Thoracic aorta (tissue), 2 donors: ENCODE measurements around the gene NDUFA8. TPM values are rescaled to one million over a fixed set of nuclear protein-coding genes. Genes with fewer than 3 reads are reported as not detected.

Experiments used
- ATAC-seq: fragments of 150-250 bp; one replicate; pipeline ENCODE4 v1.8.0; 2017; ENCODE audit warnings: low read depth; ENCODE audit not compliant: insufficient number of reproducible peaks, low FRiP score
- DNase-seq: peaks from one replicate; pipeline ENCODE4 v3.0.0-alpha.2; 2020; ENCODE audit warnings: low spot score
- H3K27ac ChIP-seq, 2 donors: fragments of 200-600 bp; sonication (generic); 1 replicate in 1 of 2; 2 replicates in 1 of 2; pipeline ENCODE4 v1.5.1; 2016; ENCODE audit warnings: mild to moderate bottlenecking in 2 of 2, moderate library complexity in 2 of 2
- H3K27me3 ChIP-seq: fragments of 200-600 bp; sonication (generic); replicated peaks from 2 replicates; pipeline ENCODE4 v1.6.0; 2016; ENCODE audit warnings: mild to moderate bottlenecking; ENCODE audit not compliant: insufficient read depth
- H3K36me3 ChIP-seq: fragments of 200-600 bp; sonication (generic); one replicate; pipeline ENCODE4 v1.5.1; 2016
- H3K4me1 ChIP-seq, 2 donors: fragments of 200-600 bp; sonication (generic); 1 replicate in 1 of 2; 2 replicates in 1 of 2; pipeline versions ENCODE4 v1.5.1 to v1.6.0; 2016; ENCODE audit warnings: low read depth in 2 of 2, mild to moderate bottlenecking in 1 of 2; ENCODE audit not compliant: control insufficient read depth in 1 of 2
- H3K4me3 ChIP-seq: fragments of 200-600 bp; sonication (generic); 2 replicates; pipeline ENCODE4 v1.5.1; 2016; ENCODE audit warnings: mild to moderate bottlenecking
- H3K9me3 ChIP-seq: fragments of 200-600 bp; sonication (generic); 2 replicates; pipeline ENCODE4 v1.5.1; 2016
- CTCF ChIP-seq: fragments of 200-600 bp; sonication (generic); IDR thresholded peaks from one replicate; pipeline ENCODE4 v1.5.1; 2019; ENCODE audit warnings: antibody characterized with exemption
- total RNA-seq, 2 donors: library from RNA; depleted of rRNA; stranded (reverse); fragments of >200 nt; gene quantifications; one replicate each; pipeline versions ENCODE4 v1.1.0 to v1.2.3, GENCODE V29; 2016

The NDUFA8 gene
- total RNA-seq, 2 donors from 2014 or later: 14.6 to 19.3 TPM

- Histone ChIP-seq H3K36me3 (no peaks in the 10 kb centered on the region), H3K4me1 (peaks cover 0 to 19% of the 10 kb centered on the region in 2 donors), H3K9me3 (no peaks in the 10 kb centered on the region), H3K4me3 (no peak overlapping the region), H3K27ac (no peak overlapping the region), H3K27me3 (no peaks in the 10 kb centered on the region)
- ATAC-seq (no peak), DNase-seq (no peak)
- no peak for TF ChIP-seq CTCF
Observed at GRCh38 chr9:122122468-122122867, 37.1 kb downstream of the NDUFA8 start.

- no peak for DNase-seq
- ATAC-seq: no peak
- Histone ChIP-seq H3K4me3 (no peak overlapping the region), H3K9me3 (no peaks in the 10 kb centered on the region), H3K27me3 (no peaks in the 10 kb centered on the region), H3K27ac (no peak overlapping the region), H3K36me3 (no peaks in the 10 kb centered on the region), H3K4me1 (peaks cover 0 to 17% of the 10 kb centered on the region in 2 donors)
- no peak for TF ChIP-seq CTCF
Observed at GRCh38 chr9:122121931-122122330, 37.6 kb downstream of the NDUFA8 start.

- no peaks in the 10 kb centered on the region for H3K9me3 ChIP-seq
- H3K4me1 ChIP-seq: peaks cover 0 to 12% of the 10 kb centered on the region in 2 donors
- no peak for TF ChIP-seq CTCF
- no peak overlapping the region for H3K4me3 ChIP-seq
- no peaks in the 10 kb centered on the region for H3K36me3 ChIP-seq
- DNase-seq (no peak), ATAC-seq (no peak)
- H3K27me3 ChIP-seq: no peaks in the 10 kb centered on the region
- no peak overlapping the region for H3K27ac ChIP-seq
Observed at GRCh38 chr9:122121391-122121790, 38.2 kb downstream of the NDUFA8 start.

- H3K9me3 ChIP-seq: no peaks in the 10 kb centered on the region
- H3K4me3 ChIP-seq: no peak overlapping the region
- H3K4me1 ChIP-seq: peaks cover 0 to 3% of the 10 kb centered on the region in 2 donors
- no peak overlapping the region for H3K27ac ChIP-seq
- no peak for TF ChIP-seq CTCF
- ATAC-seq (no peak), DNase-seq (no peak)
- H3K36me3 ChIP-seq: no peaks in the 10 kb centered on the region
- H3K27me3 ChIP-seq: no peaks in the 10 kb centered on the region
Observed at GRCh38 chr9:122120316-122121071, 39.1 kb downstream of the NDUFA8 start.

GRCh38 chr9:122119721-122120120 is 39.9 kb downstream of the NDUFA8 start:
- no peaks in the 10 kb centered on the region for H3K36me3 ChIP-seq
- no peak overlapping the region for H3K4me3 ChIP-seq
- no peak for TF ChIP-seq CTCF
- H3K27me3 ChIP-seq: no peaks in the 10 kb centered on the region
- H3K9me3 ChIP-seq: no peaks in the 10 kb centered on the region
- DNase-seq: no peak
- H3K27ac ChIP-seq: no peak overlapping the region
- no peaks in the 10 kb centered on the region for H3K4me1 ChIP-seq
- no peak for ATAC-seq
